ENCODE results near the gene HYPK.
"Not testable (repeated sequence)": the region's sequence is repeated elsewhere in the genome, so short reads cannot be mapped to it uniquely, and the experiment has no call there.

The HYPK gene

GRCh38 chr15:43789409-43789808, 11.0 kb upstream of the HYPK start:
- H3K27ac Mint-ChIP-seq = no peak overlapping the region

GRCh38 chr15:43791993-43792760, 8.2 kb upstream of the HYPK start, which contains the start of gene SERF2:
SERF2 (plus strand) TSS chr15:43792320; CDS start chr15:43792377, 57 bp downstream.
- peak within 1 kb of the TSS; percentile 94 for H3K27ac Mint-ChIP-seq

More at GRCh38 chr15:43789409-43789808, 11.0 kb upstream of the HYPK start:
- H3K27me3 Mint-ChIP-seq = no peaks in the 10 kb centered on the region
- H3K9me3 Mint-ChIP-seq (ENCODE audit: low read depth) = no peaks in the 10 kb centered on the region
- peaks cover 8% of the 10 kb centered on the region for H3K36me3 Mint-ChIP-seq
- H3K4me1 Mint-ChIP-seq (ENCODE audit: low read depth) = peaks cover 18% of the 10 kb centered on the region
- no peak overlapping the region for H3K4me3 Mint-ChIP-seq

GRCh38 chr15:43792761-43793476, 7.5 kb upstream of the HYPK start:
- Mint-ChIP-seq H3K27me3 (no peaks in the 10 kb centered on the region), H3K9me3 (ENCODE audit: low read depth) (no peaks in the 10 kb centered on the region), H3K4me3 (peak overlapping the region; percentile 93), H3K27ac (peak overlapping the region; percentile 94), H3K36me3 (peaks cover 12% of the 10 kb centered on the region), H3K4me1 (ENCODE audit: low read depth) (peaks cover 38% of the 10 kb centered on the region)

More at GRCh38 chr15:43791993-43792760, 8.2 kb upstream of the HYPK start, which contains the start of gene SERF2:
- H3K4me3 Mint-ChIP-seq = peak within 1 kb of the TSS; percentile 93
- peaks cover 12% of the 10 kb centered on the region for H3K36me3 Mint-ChIP-seq
- no peaks in the 10 kb centered on the region for H3K9me3 Mint-ChIP-seq (ENCODE audit: low read depth)
- H3K4me1 Mint-ChIP-seq (ENCODE audit: low read depth) = peaks cover 38% of the 10 kb centered on the region
- H3K27me3 Mint-ChIP-seq = no peaks in the 10 kb centered on the region

GRCh38 chr15:43793647-43794046, 6.8 kb upstream of the HYPK start:
- Mint-ChIP-seq H3K9me3 (ENCODE audit: low read depth) (no peaks in the 10 kb centered on the region), H3K27ac (peak overlapping the region; percentile 94), H3K36me3 (peaks cover 14% of the 10 kb centered on the region), H3K4me3 (peak overlapping the region; percentile 93), H3K4me1 (ENCODE audit: low read depth) (peaks cover 44% of the 10 kb centered on the region), H3K27me3 (no peaks in the 10 kb centered on the region)

- H3K27ac Mint-ChIP-seq = peak overlapping the region; percentile 84
- H3K27me3 Mint-ChIP-seq = no peaks in the 10 kb centered on the region
- peaks cover 11% of the 10 kb centered on the region for H3K36me3 Mint-ChIP-seq
- H3K4me1 Mint-ChIP-seq (ENCODE audit: low read depth) = peaks cover 49% of the 10 kb centered on the region
- no peaks in the 10 kb centered on the region for H3K9me3 Mint-ChIP-seq (ENCODE audit: low read depth)
- H3K4me3 Mint-ChIP-seq = peak overlapping the region; percentile 93
These were observed 5.9 kb upstream of the HYPK start for GRCh38 chr15:43794269-43795037.

- Mint-ChIP-seq H3K4me1 (ENCODE audit: low read depth) (peaks cover 53% of the 10 kb centered on the region), H3K27ac (peak overlapping the region; percentile 81), H3K27me3 (no peaks in the 10 kb centered on the region), H3K9me3 (ENCODE audit: low read depth) (no peaks in the 10 kb centered on the region), H3K36me3 (peaks cover 13% of the 10 kb centered on the region), H3K4me3 (no peak overlapping the region)
These were observed 5.2 kb upstream of the HYPK start for GRCh38 chr15:43795197-43795596.

- Mint-ChIP-seq H3K4me3 (no peak overlapping the region), H3K9me3 (ENCODE audit: low read depth) (no peaks in the 10 kb centered on the region), H3K27ac (peak overlapping the region; percentile 81), H3K36me3 (peaks cover 16% of the 10 kb centered on the region), H3K27me3 (no peaks in the 10 kb centered on the region), H3K4me1 (ENCODE audit: low read depth) (peaks cover 57% of the 10 kb centered on the region)
These were observed 4.4 kb upstream of the HYPK start for GRCh38 chr15:43795997-43796396.

GRCh38 chr15:43796566-43796965, 3.8 kb upstream of the HYPK start:
- H3K27me3 Mint-ChIP-seq = no peaks in the 10 kb centered on the region
- H3K4me1 Mint-ChIP-seq (ENCODE audit: low read depth) = peaks cover 61% of the 10 kb centered on the region
- H3K36me3 Mint-ChIP-seq = peaks cover 16% of the 10 kb centered on the region
- H3K27ac Mint-ChIP-seq = peak overlapping the region; percentile 81
- no peak overlapping the region for H3K4me3 Mint-ChIP-seq
- H3K9me3 Mint-ChIP-seq (ENCODE audit: low read depth) = no peaks in the 10 kb centered on the region

GRCh38 chr15:43799209-43799944, 1.0 kb upstream of the HYPK start:
- peaks cover 49% of the 10 kb centered on the region for H3K4me1 Mint-ChIP-seq (ENCODE audit: low read depth)
- no peak overlapping the region for H3K4me3 Mint-ChIP-seq
- H3K27ac Mint-ChIP-seq = peak overlapping the region; percentile 43

GRCh38 chr15:43799945-43800285, 484 bp upstream of the HYPK start, which contains the start of gene SERINC4:
SERINC4 (minus strand) TSS chr15:43800220; CDS start chr15:43799986, 234 bp downstream.
- Mint-ChIP-seq H3K9me3 (ENCODE audit: low read depth) (no peaks in the 10 kb centered on the region), H3K4me3 (peak within 1 kb of the TSS; percentile 100), H3K27me3 (no peaks in the 10 kb centered on the region), H3K36me3 (peaks cover 12% of the 10 kb centered on the region), H3K4me1 (ENCODE audit: low read depth) (peaks cover 44% of the 10 kb centered on the region), H3K27ac (peak within 1 kb of the TSS; percentile 100)

More at GRCh38 chr15:43799209-43799944, 1.0 kb upstream of the HYPK start:
- H3K36me3 Mint-ChIP-seq = peaks cover 14% of the 10 kb centered on the region
- no peaks in the 10 kb centered on the region for H3K9me3 Mint-ChIP-seq (ENCODE audit: low read depth)
- no peaks in the 10 kb centered on the region for H3K27me3 Mint-ChIP-seq

GRCh38 chr15:43802676-43803075, 2.3 kb downstream of the HYPK start:
- peaks cover 15% of the 10 kb centered on the region for H3K36me3 Mint-ChIP-seq
- H3K27ac Mint-ChIP-seq; H3K27me3 Mint-ChIP-seq; H3K9me3 Mint-ChIP-seq (ENCODE audit: low read depth); H3K4me3 Mint-ChIP-seq: not testable (repeated sequence)
- H3K4me1 Mint-ChIP-seq (ENCODE audit: low read depth) = peaks cover 28% of the 10 kb centered on the region

GRCh38 chr15:43808435-43808950, 8.1 kb downstream of the HYPK start:
- Mint-ChIP-seq H3K27me3 (no peaks in the 10 kb centered on the region), H3K4me1 (ENCODE audit: low read depth) (peaks cover 2% of the 10 kb centered on the region), H3K36me3 (peaks cover 19% of the 10 kb centered on the region), H3K4me3 (no peak overlapping the region), H3K9me3 (ENCODE audit: low read depth) (no peaks in the 10 kb centered on the region), H3K27ac (no peak overlapping the region)

- Mint-ChIP-seq H3K36me3 (peaks cover 18% of the 10 kb centered on the region), H3K27me3 (no peaks in the 10 kb centered on the region), H3K9me3 (ENCODE audit: low read depth) (no peaks in the 10 kb centered on the region), H3K27ac (no peak overlapping the region), H3K4me3 (no peak overlapping the region), H3K4me1 (ENCODE audit: low read depth) (peaks cover 2% of the 10 kb centered on the region)
These were observed 8.7 kb downstream of the HYPK start for GRCh38 chr15:43808960-43809678.

Measured in activated naive CD8-positive, alpha-beta T cell (primary cell).